Osteoblast (primary cell): ENCODE measurements around the gene DCXR. TPM values are rescaled to one million over a fixed set of nuclear protein-coding genes. Genes with fewer than 3 reads are reported as not detected.
A peak's percentile ranks its signal among the peaks of the same experiment; 100 is the strongest.

Experiments
- DNase-seq: peaks from one replicate; pipeline ENCODE4 v3.0.0; 2011; ENCODE audit warnings: low spot score, mixed read lengths; ENCODE audit not compliant: insufficient read length; ENCODE audit errors: missing footprints
- H2AFZ ChIP-seq: 2 replicates; pipeline ENCODE4 v1.6.0; 2011; ENCODE audit warnings: mild to moderate bottlenecking, low read length
- H3K27ac ChIP-seq: 2 replicates; pipeline ENCODE4 v1.5.1; 2011; ENCODE audit warnings: mild to moderate bottlenecking, low read depth, low read length, moderate library complexity
- H3K27me3 ChIP-seq: 2 replicates; pipeline ENCODE4 v1.6.0; 2012; ENCODE audit warnings: mild to moderate bottlenecking, control low read depth, inconsistent platforms, low read length, moderate library complexity; ENCODE audit not compliant: insufficient read depth
- H3K36me3 ChIP-seq: 2 replicates; pipeline ENCODE4 v1.5.1; 2011; ENCODE audit warnings: mild to moderate bottlenecking, low read length, control low read depth, moderate library complexity; ENCODE audit not compliant: insufficient read depth
- H3K4me1 ChIP-seq: 2 replicates; pipeline ENCODE4 v1.5.1; 2011; ENCODE audit warnings: mild to moderate bottlenecking, low read length, control low read depth, moderate library complexity; ENCODE audit not compliant: insufficient read depth
- H3K4me2 ChIP-seq: 2 replicates; pipeline ENCODE4 v1.6.0; 2011; ENCODE audit warnings: mild to moderate bottlenecking, low read length; ENCODE audit not compliant: insufficient read depth
- H3K4me3 ChIP-seq: fragments of 200-600 bp; sonication (generic); 3 replicates; pipeline ENCODE4 v1.5.1; 2012; ENCODE audit warnings: mild to moderate bottlenecking, low read length, inconsistent platforms; ENCODE audit not compliant: insufficient read depth
- H3K79me2 ChIP-seq: 2 replicates; pipeline ENCODE4 v1.6.0; 2012; ENCODE audit warnings: mild to moderate bottlenecking, low read length, control low read depth, inconsistent platforms; ENCODE audit not compliant: insufficient read depth
- H3K9me3 ChIP-seq: 2 replicates; pipeline ENCODE4 v1.5.1; 2011; ENCODE audit warnings: low read depth, low read length, control low read depth
- H4K20me1 ChIP-seq: 2 replicates; pipeline ENCODE4 v1.6.0; 2012; ENCODE audit warnings: mild to moderate bottlenecking, low read length, control low read depth; ENCODE audit not compliant: insufficient read depth
- total RNA-seq: library from RNA; depleted of rRNA; stranded (reverse); fragments of >200 nt; gene quantifications from 2 replicates; pipeline ENCODE4 v1.2.3, GENCODE V29; 2012
- TF ChIP-seq, protein P1 (sequence below): IDR thresholded peaks from 2 replicates; pipeline ENCODE4 v1.5.1; 2011; ENCODE audit warnings: mild to moderate bottlenecking, low read depth, low read length, moderate library complexity; ENCODE audit errors: extremely low read depth

DCXR gene
- total RNA-seq, 1 donor, result 31.8 TPM

DNA sequence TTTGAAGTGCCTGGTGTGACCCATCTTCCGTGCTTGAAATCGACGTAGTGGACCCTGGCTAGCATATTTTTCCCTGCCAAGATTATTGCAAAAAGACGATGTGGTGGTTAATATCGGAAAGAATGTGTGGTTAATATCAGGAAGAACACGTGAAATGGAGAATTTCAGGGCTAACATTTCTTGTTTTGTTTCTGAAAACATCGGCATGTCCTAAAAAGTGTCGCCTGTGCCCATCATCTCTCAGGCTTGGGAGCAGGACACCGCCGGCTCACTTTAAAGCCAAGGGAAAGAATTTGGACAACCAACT, 345 bp upstream of the DCXR start:
- peak overlapping the region; percentile 95 for H3K4me2 ChIP-seq
- no peaks in the 10 kb centered on the region for H3K79me2 ChIP-seq
- no peak for DNase-seq
- peak overlapping the region; percentile 60 for H3K27ac ChIP-seq
- no peaks in the 10 kb centered on the region for H3K36me3 ChIP-seq
- H3K9me3 ChIP-seq, result no peaks in the 10 kb centered on the region
- peak overlapping the region; percentile 93 for H2AFZ ChIP-seq
- H3K4me1 ChIP-seq, result peaks cover 20% of the 10 kb centered on the region
- TF ChIP-seq, protein P1, sequence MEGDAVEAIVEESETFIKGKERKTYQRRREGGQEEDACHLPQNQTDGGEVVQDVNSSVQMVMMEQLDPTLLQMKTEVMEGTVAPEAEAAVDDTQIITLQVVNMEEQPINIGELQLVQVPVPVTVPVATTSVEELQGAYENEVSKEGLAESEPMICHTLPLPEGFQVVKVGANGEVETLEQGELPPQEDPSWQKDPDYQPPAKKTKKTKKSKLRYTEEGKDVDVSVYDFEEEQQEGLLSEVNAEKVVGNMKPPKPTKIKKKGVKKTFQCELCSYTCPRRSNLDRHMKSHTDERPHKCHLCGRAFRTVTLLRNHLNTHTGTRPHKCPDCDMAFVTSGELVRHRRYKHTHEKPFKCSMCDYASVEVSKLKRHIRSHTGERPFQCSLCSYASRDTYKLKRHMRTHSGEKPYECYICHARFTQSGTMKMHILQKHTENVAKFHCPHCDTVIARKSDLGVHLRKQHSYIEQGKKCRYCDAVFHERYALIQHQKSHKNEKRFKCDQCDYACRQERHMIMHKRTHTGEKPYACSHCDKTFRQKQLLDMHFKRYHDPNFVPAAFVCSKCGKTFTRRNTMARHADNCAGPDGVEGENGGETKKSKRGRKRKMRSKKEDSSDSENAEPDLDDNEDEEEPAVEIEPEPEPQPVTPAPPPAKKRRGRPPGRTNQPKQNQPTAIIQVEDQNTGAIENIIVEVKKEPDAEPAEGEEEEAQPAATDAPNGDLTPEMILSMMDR, result no peak
- peaks cover 5% of the 10 kb centered on the region for H4K20me1 ChIP-seq
- no peaks in the 10 kb centered on the region for H3K27me3 ChIP-seq
- H3K4me3 ChIP-seq, result peak overlapping the region; percentile 83

DNA sequence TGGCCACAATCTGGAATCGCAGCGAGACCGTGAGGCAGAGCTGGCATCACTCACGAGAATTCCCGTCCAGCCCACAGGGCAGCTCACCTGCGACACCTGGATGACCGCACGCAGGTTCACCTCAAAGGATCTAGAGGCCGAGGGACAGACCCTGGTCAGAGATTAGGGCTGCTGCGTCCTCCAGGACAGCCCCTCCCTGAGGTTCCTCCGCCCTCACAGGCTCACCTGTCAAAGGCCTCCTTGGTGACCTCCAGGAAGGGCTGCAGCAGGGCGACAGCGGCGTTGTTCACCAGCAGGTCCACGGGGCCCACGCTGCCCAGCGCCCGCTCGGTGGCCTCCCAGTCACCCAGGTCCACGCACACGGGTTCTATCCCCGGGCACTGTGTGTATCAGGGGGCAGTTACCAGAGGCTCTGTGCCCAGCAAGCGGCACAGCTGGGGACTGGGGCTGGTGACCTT, 834 bp downstream of the DCXR start:
- peak overlapping the region; percentile 86 for H2AFZ ChIP-seq
- no peaks in the 10 kb centered on the region for H3K9me3 ChIP-seq
- H3K4me1 ChIP-seq, result peaks cover 20% of the 10 kb centered on the region
- peak overlapping the region; percentile 60 for H3K27ac ChIP-seq
- TF ChIP-seq, protein P1, result no peak
- H3K27me3 ChIP-seq, result no peaks in the 10 kb centered on the region
- H3K4me2 ChIP-seq, result peak overlapping the region; percentile 95
- H3K4me3 ChIP-seq, result peak overlapping the region; percentile 83
- peaks cover 5% of the 10 kb centered on the region for H4K20me1 ChIP-seq
- no peak for DNase-seq
- no peaks in the 10 kb centered on the region for H3K79me2 ChIP-seq
- no peaks in the 10 kb centered on the region for H3K36me3 ChIP-seq

DNA sequence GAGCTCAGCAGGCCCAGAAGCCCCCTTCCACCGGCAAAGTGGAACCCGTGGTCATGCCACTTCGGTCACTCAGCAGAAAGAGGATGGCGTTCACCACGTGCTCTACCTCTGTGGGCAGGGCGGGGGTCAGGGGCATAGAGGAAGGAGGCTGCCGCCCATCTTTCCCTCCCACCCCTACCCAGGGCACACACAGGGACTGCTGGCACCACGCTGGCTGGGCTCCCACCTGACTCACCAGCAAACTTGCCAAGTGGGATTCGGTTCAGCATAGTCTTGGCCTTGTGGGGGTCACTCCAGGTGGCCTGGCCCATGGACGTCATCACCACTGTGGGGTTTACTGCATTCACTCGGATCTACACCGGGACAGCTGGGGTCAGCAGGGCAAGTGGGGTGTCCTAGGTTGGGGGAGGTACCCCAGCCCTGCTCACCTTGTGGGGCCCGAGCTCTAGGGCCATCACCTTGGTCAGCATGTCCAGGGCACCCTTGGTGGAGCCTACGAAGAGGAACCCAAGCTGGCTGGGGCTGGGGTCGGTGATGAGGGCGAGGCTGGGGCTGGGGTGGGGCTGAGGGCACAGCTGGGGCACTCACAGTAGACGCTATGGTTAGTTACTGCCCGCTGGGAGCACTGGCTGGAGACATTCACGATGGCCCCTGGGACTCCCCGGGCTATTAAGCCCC, 1.4 kb downstream of the DCXR start:
- TF ChIP-seq, protein P1, result no peak
- H3K27me3 ChIP-seq, result no peaks in the 10 kb centered on the region
- DNase-seq, result no peak
- no peaks in the 10 kb centered on the region for H3K36me3 ChIP-seq
- H3K9me3 ChIP-seq, result no peaks in the 10 kb centered on the region
- H3K4me2 ChIP-seq, result peak overlapping the region; percentile 95
- peak overlapping the region; percentile 60 for H3K27ac ChIP-seq
- no peak overlapping the region for H2AFZ ChIP-seq
- H3K79me2 ChIP-seq, result no peaks in the 10 kb centered on the region
- H3K4me3 ChIP-seq, result peak overlapping the region; percentile 83
- H3K4me1 ChIP-seq, result peaks cover 20% of the 10 kb centered on the region
- H4K20me1 ChIP-seq, result peaks cover 5% of the 10 kb centered on the region

DNA sequence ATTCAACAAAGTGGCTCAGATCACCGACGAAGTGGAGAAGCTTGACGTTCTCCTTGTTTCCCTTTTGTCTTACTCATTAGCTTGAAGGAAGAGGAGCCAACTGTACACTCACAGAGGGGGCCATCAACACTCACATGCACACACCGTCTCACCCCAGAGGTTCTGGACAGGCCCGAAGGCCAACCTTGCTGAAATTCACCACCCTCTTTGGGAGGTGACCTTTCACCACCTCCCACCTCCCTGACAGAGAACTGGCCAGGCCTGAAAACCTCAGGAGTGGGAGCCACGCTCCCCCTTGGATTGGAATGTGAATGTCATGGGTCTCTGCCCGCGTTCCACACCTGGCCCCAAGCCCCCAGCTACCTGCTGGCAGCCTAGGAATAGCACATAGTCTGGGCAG, 2.0 kb downstream of the DCXR start:
- Histone ChIP-seq H2AFZ (no peak overlapping the region), H3K27ac (no peak overlapping the region), H3K36me3 (no peaks in the 10 kb centered on the region), H3K4me2 (no peak overlapping the region), H3K4me3 (no peak overlapping the region), H3K9me3 (no peaks in the 10 kb centered on the region), H4K20me1 (peaks cover 5% of the 10 kb centered on the region), H3K4me1 (peaks cover 21% of the 10 kb centered on the region), H3K27me3 (no peaks in the 10 kb centered on the region), H3K79me2 (no peaks in the 10 kb centered on the region)
- TF ChIP-seq, protein P1, result no peak
- DNase-seq, result no peak
